GM23338 (cell line): ENCODE data around the gene RAPGEF5.

Experiments
- POLR2AphosphoS5 ChIP-seq: IDR thresholded peaks from 2 replicates; pipeline ENCODE4 v1.6.1; 2016; ENCODE audit warnings: antibody characterized with exemption, low read depth
- TF ChIP-seq, protein P1 (sequence below), 2 experiments: fragments of 200-600 bp in 1 of 2; sonication (generic) in 1 of 2; conservative IDR thresholded peaks; 2 replicates each; pipeline versions ENCODE4 v1.5.1 to v1.6.1; 2016 to 2017; ENCODE audit warnings: antibody characterized with exemption in 2 of 2, low read depth in 2 of 2, mild to moderate bottlenecking in 2 of 2, moderate library complexity in 1 of 2

DNA sequence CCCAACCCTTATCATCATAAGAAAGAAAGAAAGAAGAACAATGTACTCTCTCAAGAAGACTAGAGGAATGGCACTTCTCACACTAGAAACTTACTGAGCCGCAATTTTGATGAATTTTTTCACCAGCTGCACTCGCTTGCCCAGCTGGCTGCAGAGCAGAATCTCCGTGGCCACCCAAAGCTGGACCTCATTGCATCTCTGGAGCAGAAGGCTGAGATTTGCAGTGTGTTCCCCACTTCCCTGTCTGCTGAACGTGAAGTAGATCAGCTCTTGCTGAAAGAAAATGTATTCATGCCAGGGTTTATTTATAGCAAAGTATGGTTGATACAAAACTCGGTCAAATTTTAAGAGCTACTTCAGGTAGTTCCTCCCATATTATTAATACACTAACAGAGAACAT lies 212.0 kb downstream of the RAPGEF5 start:
- TF ChIP-seq, protein P1, sequence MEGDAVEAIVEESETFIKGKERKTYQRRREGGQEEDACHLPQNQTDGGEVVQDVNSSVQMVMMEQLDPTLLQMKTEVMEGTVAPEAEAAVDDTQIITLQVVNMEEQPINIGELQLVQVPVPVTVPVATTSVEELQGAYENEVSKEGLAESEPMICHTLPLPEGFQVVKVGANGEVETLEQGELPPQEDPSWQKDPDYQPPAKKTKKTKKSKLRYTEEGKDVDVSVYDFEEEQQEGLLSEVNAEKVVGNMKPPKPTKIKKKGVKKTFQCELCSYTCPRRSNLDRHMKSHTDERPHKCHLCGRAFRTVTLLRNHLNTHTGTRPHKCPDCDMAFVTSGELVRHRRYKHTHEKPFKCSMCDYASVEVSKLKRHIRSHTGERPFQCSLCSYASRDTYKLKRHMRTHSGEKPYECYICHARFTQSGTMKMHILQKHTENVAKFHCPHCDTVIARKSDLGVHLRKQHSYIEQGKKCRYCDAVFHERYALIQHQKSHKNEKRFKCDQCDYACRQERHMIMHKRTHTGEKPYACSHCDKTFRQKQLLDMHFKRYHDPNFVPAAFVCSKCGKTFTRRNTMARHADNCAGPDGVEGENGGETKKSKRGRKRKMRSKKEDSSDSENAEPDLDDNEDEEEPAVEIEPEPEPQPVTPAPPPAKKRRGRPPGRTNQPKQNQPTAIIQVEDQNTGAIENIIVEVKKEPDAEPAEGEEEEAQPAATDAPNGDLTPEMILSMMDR (conservative IDR thresholded peaks at IDR 0.05; ENCODE audit: low read depth in 2 of 2), result no peak
- TF ChIP-seq POLR2AphosphoS5, result no peak
